GM18861 (cell line): Measurements from ENCODE around the gene TMED10.
"Not testable (repeated sequence)": the region's sequence is repeated elsewhere in the genome, so short reads cannot be mapped to it uniquely, and the experiment has no call there.

Source experiments
- ATAC-seq: cut with Tn5 transposase; IDR thresholded peaks from one replicate; pipeline ENCODE4 v1.9.1; 2021; ENCODE audit not compliant: unreplicated experiment

Gene TMED10

GRCh38 chr14:75163677-75164076 lies 12.7 kb downstream of the TMED10 start:
- ATAC-seq = no peak

GRCh38 chr14:75162631-75163030 lies 13.8 kb downstream of the TMED10 start:
- no peak for ATAC-seq

- ATAC-seq = no peak
These were observed 17.4 kb downstream of the TMED10 start for GRCh38 chr14:75158843-75159614.

GRCh38 chr14:75156901-75157300 lies 19.5 kb downstream of the TMED10 start:
- no peak for ATAC-seq

DNA sequence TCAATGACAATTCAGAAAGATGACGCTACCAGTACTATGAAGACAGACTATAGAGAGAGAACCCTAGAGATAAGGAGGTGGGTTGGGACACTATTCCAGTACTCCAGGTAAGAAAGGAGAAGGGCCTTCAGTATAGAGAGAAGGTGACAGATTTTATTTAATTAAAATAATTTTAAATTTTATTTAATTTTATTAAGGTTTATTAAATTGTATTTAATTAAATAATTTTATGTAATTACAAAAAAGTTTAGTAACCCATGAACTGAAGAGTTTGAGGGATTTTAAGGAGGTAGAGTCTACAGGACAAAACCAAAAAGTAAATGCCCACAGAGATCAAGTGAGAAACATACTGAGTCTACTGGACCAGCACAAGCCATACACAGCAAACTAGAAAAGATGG lies 20.3 kb downstream of the TMED10 start:
- no peak for ATAC-seq

DNA sequence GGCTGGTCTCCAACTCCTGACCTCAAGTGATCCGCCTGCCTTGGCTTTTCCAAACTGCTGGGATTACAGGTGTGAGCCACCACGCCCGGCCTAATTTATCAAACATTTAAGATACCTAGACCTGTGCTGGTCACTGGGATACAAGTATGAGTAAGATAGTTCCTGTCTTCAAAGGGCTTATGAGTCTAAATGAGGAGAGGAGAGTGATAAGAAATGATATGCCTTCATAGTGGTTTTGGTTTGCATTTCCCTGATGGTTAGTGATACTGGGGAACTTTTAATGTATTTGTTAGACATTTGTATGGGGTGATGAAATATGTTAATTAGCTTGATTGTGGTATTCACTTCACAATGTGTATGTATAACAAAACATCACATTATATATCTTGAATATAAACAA lies 21.2 kb downstream of the TMED10 start:
- no peak for ATAC-seq

DNA sequence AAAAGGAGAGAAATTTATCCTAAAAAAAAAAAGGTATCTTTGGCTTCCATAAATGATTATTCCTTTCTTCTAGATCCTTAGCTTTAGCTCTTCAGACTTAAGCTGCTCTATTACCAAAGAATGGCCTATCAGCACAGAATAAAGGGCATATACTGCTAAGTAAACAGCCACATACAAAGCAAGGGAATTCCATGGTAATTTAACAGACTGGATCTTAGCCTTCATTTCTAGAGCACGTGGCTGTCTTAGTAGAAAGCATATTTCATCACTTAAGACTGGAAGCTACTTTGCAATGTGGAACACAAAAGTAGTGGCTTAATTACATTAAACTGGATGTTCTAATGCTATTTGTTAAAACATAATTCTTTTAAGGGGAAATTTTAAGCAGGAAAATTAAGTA lies 23.1 kb downstream of the TMED10 start:
- ATAC-seq = no peak

DNA sequence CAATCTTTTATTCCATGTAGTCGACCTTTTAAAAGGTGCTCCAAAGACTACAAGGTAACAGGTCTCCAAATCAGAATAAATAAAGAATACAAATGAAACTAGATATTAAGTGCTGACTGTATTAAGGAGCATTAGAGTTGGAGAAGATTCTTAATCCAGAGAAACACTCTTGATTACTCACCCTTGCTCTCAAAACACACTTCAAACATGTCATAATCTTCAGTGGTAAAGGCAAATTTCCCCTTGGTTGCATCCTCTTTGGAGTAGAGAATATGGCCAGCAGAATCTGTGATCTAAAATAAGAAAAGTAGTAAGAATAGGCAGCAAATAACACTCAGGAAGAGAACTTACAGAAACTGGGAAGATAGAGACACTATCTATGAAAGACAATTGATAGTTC lies 24.6 kb downstream of the TMED10 start:
- ATAC-seq = no peak

- ATAC-seq = not testable (repeated sequence)
These were observed 25.8 kb downstream of the TMED10 start for GRCh38 chr14:75150637-75151036.

GRCh38 chr14:75150150-75150549 lies 26.3 kb downstream of the TMED10 start:
- no peak for ATAC-seq

DNA sequence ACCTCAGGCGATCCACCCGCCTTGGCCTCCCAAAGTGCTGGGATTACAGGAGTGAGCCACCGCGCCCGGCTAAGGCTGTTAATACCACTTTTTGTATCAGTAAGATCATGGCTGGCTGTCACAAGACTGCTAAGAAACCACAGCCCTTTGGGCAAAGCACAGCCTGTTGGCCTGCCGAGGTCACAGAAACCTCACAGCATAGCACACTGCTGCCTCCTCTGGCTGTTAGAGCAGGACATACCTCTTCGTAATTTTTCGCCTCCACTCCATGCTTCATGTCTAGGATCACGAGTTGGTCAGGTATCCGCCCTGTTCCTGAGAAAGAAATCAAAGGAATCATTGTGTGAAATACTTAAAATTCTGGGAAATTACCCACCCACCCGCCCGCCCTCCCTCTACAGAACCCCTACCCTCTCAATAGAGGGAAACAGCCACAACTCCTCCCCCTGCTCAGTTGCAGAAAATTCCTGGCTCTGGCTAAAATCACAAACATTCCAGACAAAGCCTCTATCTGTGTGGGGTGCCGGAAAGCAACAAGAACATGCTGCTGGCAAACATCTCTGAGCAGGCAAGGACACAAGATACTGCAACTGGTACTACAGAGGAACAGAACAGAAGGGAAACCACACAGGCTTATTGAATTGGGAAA lies 28.9 kb downstream of the TMED10 start:
- ATAC-seq = no peak

GRCh38 chr14:75144944-75145343 lies 31.5 kb downstream of the TMED10 start:
- no peak for ATAC-seq

- no peak for ATAC-seq
These were observed 32.5 kb downstream of the TMED10 start for GRCh38 chr14:75143761-75144527.

- ATAC-seq = no peak
These were observed 33.9 kb downstream of the TMED10 start for GRCh38 chr14:75142494-75142893.

- ATAC-seq = no peak
These were observed 34.4 kb downstream of the TMED10 start for GRCh38 chr14:75141967-75142366.

- ATAC-seq = no peak
These were observed 35.4 kb downstream of the TMED10 start for GRCh38 chr14:75141062-75141461.

DNA sequence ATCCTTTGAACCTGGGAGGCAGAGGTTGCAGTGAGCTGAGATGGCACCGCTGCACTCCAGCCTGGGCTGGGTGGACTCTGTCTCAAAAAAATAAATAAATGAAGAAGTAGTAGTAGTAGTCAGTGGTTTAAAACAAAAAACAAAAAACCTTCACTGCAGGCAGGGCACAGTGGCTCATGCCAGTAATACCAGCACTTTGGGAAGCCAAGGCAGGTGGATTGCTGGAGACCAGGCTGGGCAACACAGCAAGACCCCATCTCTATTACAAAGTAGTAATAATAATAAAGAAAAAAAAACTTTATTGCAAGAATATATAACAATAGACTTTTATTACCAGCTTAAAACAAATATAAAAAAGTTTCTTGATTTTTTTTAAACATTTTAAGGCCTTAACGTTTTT lies 35.8 kb downstream of the TMED10 start:
- no peak for ATAC-seq

GRCh38 chr14:75139185-75139584 lies 37.2 kb downstream of the TMED10 start:
- no peak for ATAC-seq

- ATAC-seq = no peak
These were observed 37.9 kb downstream of the TMED10 start for GRCh38 chr14:75138492-75138891.

DNA sequence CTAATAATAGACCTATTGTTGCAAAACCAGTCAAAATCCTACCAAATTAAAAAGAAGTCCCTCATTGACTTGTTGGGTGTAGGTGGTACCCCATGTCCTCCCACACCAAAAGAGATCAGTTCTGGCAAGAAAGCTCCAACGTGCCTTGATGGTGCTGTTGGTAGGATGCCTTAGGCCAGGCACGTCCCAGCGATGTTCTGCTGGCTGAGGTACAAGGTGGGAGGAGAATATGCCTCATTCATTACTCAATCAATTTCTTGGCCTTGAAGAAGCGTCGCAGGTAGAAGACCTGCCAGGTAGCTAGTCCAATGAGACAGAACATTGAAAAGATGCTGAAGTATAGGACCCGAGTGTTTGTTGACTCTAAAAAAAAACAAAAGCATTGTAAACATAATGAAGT lies 41.8 kb downstream of the TMED10 start:
- no peak for ATAC-seq

DNA sequence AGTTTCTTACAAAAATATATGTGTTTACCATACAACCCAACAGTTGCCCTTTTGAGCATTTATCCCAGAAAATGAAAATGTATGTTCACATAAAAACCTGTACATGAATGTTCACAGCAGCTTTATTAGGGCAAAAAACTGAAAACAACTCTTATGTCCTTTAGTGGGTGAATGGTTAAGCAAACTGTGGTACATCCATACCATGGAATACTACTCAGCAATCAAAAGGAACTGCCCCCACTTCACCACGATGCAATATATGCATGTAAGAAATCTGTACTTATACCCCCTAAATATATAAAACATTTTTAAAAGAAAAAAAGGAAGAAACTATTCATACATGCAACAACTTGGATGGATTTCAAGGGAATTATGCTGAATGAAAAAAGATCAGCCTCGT lies 42.8 kb downstream of the TMED10 start:
- ATAC-seq = no peak
